B cell (primary cell): ENCODE data around the gene MCM3AP. TPM values are rescaled to one million over a fixed set of nuclear protein-coding genes. Genes with fewer than 3 reads are reported as not detected.

Source experiments
- ATAC-seq: fragments of 200-7000 bp; cut with Tn5 transposase; one replicate; pipeline ENCODE4 v1.10.0; 2021; ENCODE audit warnings: low read depth, mild to moderate bottlenecking, moderate number of reproducible peaks, moderate library complexity
- CTCF ChIA-PET: fragments of 350-600 bp; sonication (Branson Sonifier 250); formaldehyde crosslinking; loops from one replicate; lab custom pipeline; 2021; ENCODE audit warnings: antibody characterized with exemption, inconsistent platforms; lab: Charles Lee
- POLR2A ChIA-PET: fragments of 350-600 bp; sonication (Branson Sonifier 250); formaldehyde crosslinking; loops from one replicate; lab custom pipeline; 2021; ENCODE audit warnings: antibody characterized with exemption; lab: Charles Lee
- DNase-seq: peaks from one replicate; pipeline ENCODE4 v3.0.0; 2013
- H2AFZ ChIP-seq: 2 replicates; pipeline ENCODE4 v1.6.1; 2012; ENCODE audit warnings: mild to moderate bottlenecking, low read depth, low read length; ENCODE audit not compliant: insufficient read depth, poor library complexity, severe bottlenecking
- H3K27ac ChIP-seq, 2 donors: 1 replicate in 1 of 2; 2 replicates in 1 of 2; pipeline ENCODE4 v1.5.1; 2012 to 2013; ENCODE audit warnings: low read length in 2 of 2, mild to moderate bottlenecking in 2 of 2, moderate library complexity in 1 of 2
- H3K27me3 ChIP-seq, 4 experiments: fragments of 200-600 bp in 1 of 4; sonication (generic) in 1 of 4; replicated peaks in 1 of 4; 1 replicate in 2 of 4; 2 replicates in 2 of 4; pipeline versions ENCODE4 v1.6.1 to v1.7.0; 2013 to 2016; ENCODE audit warnings: low read length in 3 of 4, mild to moderate bottlenecking in 2 of 4, mixed read lengths in 1 of 4, moderate library complexity in 1 of 4; ENCODE audit not compliant: insufficient read depth in 4 of 4, control insufficient read depth in 3 of 4; ENCODE audit errors: control extremely low read depth in 1 of 4
- H3K36me3 ChIP-seq, 2 experiments: replicated peaks in 1 of 2; 1 replicate in 1 of 2; 2 replicates in 1 of 2; pipeline versions ENCODE4 v1.6.1 to v1.7.1; 2013; ENCODE audit warnings: low read length in 1 of 2; ENCODE audit not compliant: insufficient read depth in 2 of 2, control insufficient read depth in 1 of 2; ENCODE audit errors: control extremely low read depth in 1 of 2, extremely low read depth in 1 of 2
- H3K4me1 ChIP-seq, 2 donors: fragments of 200-600 bp in 1 of 2; sonication (generic) in 1 of 2; 1 replicate in 1 of 2; 2 replicates in 1 of 2; pipeline versions ENCODE4 v1.5.1 to v1.6.1; 2013 to 2017; ENCODE audit warnings: low read length in 2 of 2; ENCODE audit not compliant: control insufficient read depth in 2 of 2, insufficient read depth in 2 of 2
- H3K4me2 ChIP-seq: replicated peaks from 2 replicates; pipeline ENCODE3; 2012; ENCODE audit warnings: mild to moderate bottlenecking, low read depth, low read length; ENCODE audit not compliant: poor library complexity, severe bottlenecking
- H3K4me3 ChIP-seq, 5 experiments: fragments of 200-600 bp in 1 of 5; sonication (generic) in 1 of 5; 1 replicate in 3 of 5; 2 replicates in 2 of 5; pipeline versions ENCODE4 v1.5.1 to v1.7.0; 2011 to 2016; ENCODE audit warnings: low read length in 4 of 5, mild to moderate bottlenecking in 4 of 5, low read depth in 2 of 5, control low read depth in 1 of 5, moderate library complexity in 1 of 5; ENCODE audit not compliant: insufficient read depth in 1 of 5; ENCODE audit errors: control extremely low read depth in 1 of 5, extremely low read depth in 1 of 5
- H3K79me2 ChIP-seq: fragments of 200-600 bp; sonication (generic); one replicate; pipeline ENCODE4 v1.6.0; 2016; ENCODE audit warnings: low read length; ENCODE audit not compliant: control insufficient read depth, insufficient read depth
- H3K9ac ChIP-seq: fragments of 200-600 bp; sonication (generic); 2 replicates; pipeline ENCODE4 v1.6.1; 2017; ENCODE audit warnings: mild to moderate bottlenecking, low read length, moderate library complexity
- H3K9me3 ChIP-seq, 3 donors: one replicate each; pipeline versions ENCODE4 v1.6.1 to v1.7.1; 2013; ENCODE audit warnings: low read length in 2 of 3; ENCODE audit not compliant: control insufficient read depth in 2 of 3, insufficient read depth in 1 of 3; ENCODE audit errors: control extremely low read depth in 1 of 3
- H4K20me1 ChIP-seq: 2 replicates; pipeline ENCODE4 v1.6.0; 2012; ENCODE audit warnings: mild to moderate bottlenecking, low read length; ENCODE audit not compliant: insufficient read depth, control insufficient read depth, poor library complexity, severe bottlenecking
- H3K27ac Mint-ChIP-seq: one replicate; pipeline ENCODE4 v1.8.0; 2021; ENCODE audit warnings: mixed read lengths
- H3K27me3 Mint-ChIP-seq: one replicate; pipeline ENCODE4 v1.8.0; 2021; ENCODE audit warnings: mixed read lengths
- H3K4me1 Mint-ChIP-seq: one replicate; pipeline ENCODE4 v1.8.0; 2021; ENCODE audit warnings: mixed read lengths
- H3K4me3 Mint-ChIP-seq: one replicate; pipeline ENCODE4 v1.8.0; 2021; ENCODE audit warnings: mixed read lengths
- H3K9me3 Mint-ChIP-seq: one replicate; pipeline ENCODE4 v1.8.0; 2022; ENCODE audit warnings: mixed read lengths; ENCODE audit not compliant: insufficient read depth
- CTCF ChIP-seq: fragments of 200-600 bp; IDR thresholded peaks from one replicate; pipeline ENCODE4 v1.8.0; 2022; ENCODE audit warnings: antibody characterized with exemption, mild to moderate bottlenecking
- EZH2 ChIP-seq: IDR thresholded peaks from 2 replicates; pipeline ENCODE4 v1.6.1; 2012; ENCODE audit warnings: borderline replicate concordance, low read depth, mild to moderate bottlenecking, moderate library complexity, low read length; ENCODE audit not compliant: insufficient read depth, poor library complexity, severe bottlenecking
- WGBS: methylation state at CpG from one replicate; pipeline ENCODE4 v1.1.5; 2013; ENCODE audit warnings: missing lambda C conversion rate; ENCODE audit not compliant: insufficient coverage; 5-methylcytosine and 5-hydroxymethylcytosine counted together
- intact Hi-C: fragments of 100-400 bp; cut with micrococcal nuclease; formaldehyde crosslinking; loops from one replicate; pipeline ENCODE4 v1.10.0; 2022
- polyA plus RNA-seq: library from polyadenylated mRNA; depleted of rRNA; stranded (reverse); fragments of >200 nt; gene quantifications from 2 replicates; pipeline ENCODE4 v1.2.3, GENCODE V29; 2012
- total RNA-seq, 2 donors: library from RNA; stranded (reverse); fragments of 120-200 nt in 1 of 2; gene quantifications; 1 replicate in 1 of 2; 2 replicates in 1 of 2; pipeline versions ENCODE4 v1.2.3 to v1.2.4, GENCODE V29; 2013 to 2022

Gene MCM3AP
- total and polyA plus RNA-seq, 2 donors (not counting 1 experiment from before 2014, with no cell fraction given), result 61.7 to 180 TPM

GRCh38 chr21:46329796-46330195 is 44.4 kb upstream of the MCM3AP start:
- H3K27me3 Mint-ChIP-seq, result no peaks in the 10 kb centered on the region
- Histone ChIP-seq H4K20me1 (no peaks in the 10 kb centered on the region), H3K4me2 (no peak overlapping the region), H2AFZ (no peak overlapping the region), H3K79me2 (peaks cover 43% of the 10 kb centered on the region), H3K4me1 (peaks cover 5% of the 10 kb centered on the region in 2 donors), H3K27me3 (no peaks in the 10 kb centered on the region), H3K27ac (no peak overlapping the region), H3K9me3 (no peaks in the 10 kb centered on the region), H3K4me3 (no peak overlapping the region), H3K36me3 (peaks cover 2 to 11% of the 10 kb centered on the region in 2 experiments), H3K9ac (no peak overlapping the region)
- peaks cover 4% of the 10 kb centered on the region for H3K4me1 Mint-ChIP-seq
- H3K27ac Mint-ChIP-seq, result no peak overlapping the region
- DNase-seq, result no peak
- TF ChIP-seq EZH2 (no peak), CTCF (no peak)
- no peak for ATAC-seq
- CTCF ChIA-PET, result no interaction called here
- POLR2A ChIA-PET, result no interaction called here
- intact Hi-C loops, result no loop called here
- H3K9me3 Mint-ChIP-seq, result no peaks in the 10 kb centered on the region
- no peak overlapping the region for H3K4me3 Mint-ChIP-seq
- WGBS, result 100% methylated on average over 1 of the region's 2 CpGs

- no peak overlapping the region for H2AFZ ChIP-seq
- Mint-ChIP-seq H3K4me1 (peaks cover 5% of the 10 kb centered on the region), H3K27ac (no peak overlapping the region), H3K27me3 (no peaks in the 10 kb centered on the region), H3K9me3 (no peaks in the 10 kb centered on the region), H3K4me3 (no peak overlapping the region)
- H3K4me2 ChIP-seq, result no peak overlapping the region
- intact Hi-C loops, result no loop called here
- 100% methylated on average over 3 of the region's 5 CpGs for WGBS
- ATAC-seq, result no peak
- H3K4me1 ChIP-seq, result peaks cover 5 to 8% of the 10 kb centered on the region in 2 donors
- H3K27me3 ChIP-seq, result no peaks in the 10 kb centered on the region
- no peak for DNase-seq
- H3K27ac ChIP-seq, result no peak overlapping the region
- H3K79me2 ChIP-seq, result peaks cover 45% of the 10 kb centered on the region
- no peak overlapping the region for H3K9ac ChIP-seq
- H4K20me1 ChIP-seq, result no peaks in the 10 kb centered on the region
- peaks cover 2 to 8% of the 10 kb centered on the region in 2 experiments for H3K36me3 ChIP-seq
- no peak for TF ChIP-seq CTCF
- TF ChIP-seq EZH2, result no peak
- POLR2A ChIA-PET, result no interaction called here
- no peak overlapping the region for H3K4me3 ChIP-seq
- H3K9me3 ChIP-seq, result no peaks in the 10 kb centered on the region
- CTCF ChIA-PET, result no interaction called here
These were observed 42.7 kb upstream of the MCM3AP start for GRCh38 chr21:46328151-46328550.
